Ascending aorta (tissue), 2 donors: Measurements from ENCODE around the gene TMEM179. TPM values are rescaled to one million over a fixed set of nuclear protein-coding genes. Genes with fewer than 3 reads are reported as not detected.

Experiments
- DNase-seq, 2 donors: peaks; one replicate each; pipeline ENCODE4 v3.0.0-alpha.2; 2019; ENCODE audit warnings: low spot score in 2 of 2
- H3K27ac ChIP-seq, 2 donors: fragments of 200-600 bp; sonication (generic); one replicate each; pipeline ENCODE4 v1.5.1; 2016 to 2017; ENCODE audit warnings: mild to moderate bottlenecking in 1 of 2
- H3K27me3 ChIP-seq: fragments of 200-600 bp; sonication (generic); one replicate; pipeline ENCODE4 v1.5.1; 2017
- H3K36me3 ChIP-seq, 2 donors: fragments of 200-600 bp; sonication (generic); one replicate each; pipeline ENCODE4 v1.5.1; 2016
- H3K4me1 ChIP-seq, 2 donors: fragments of 200-600 bp; sonication (generic); one replicate each; pipeline ENCODE4 v1.5.1; 2016 to 2017; ENCODE audit warnings: mild to moderate bottlenecking in 1 of 2
- H3K4me3 ChIP-seq, 2 donors: fragments of 200-600 bp; sonication (generic); one replicate each; pipeline ENCODE4 v1.5.1; 2016 to 2017; ENCODE audit warnings: mild to moderate bottlenecking in 1 of 2
- H3K9me3 ChIP-seq, 2 donors: fragments of 200-600 bp; sonication (generic); one replicate each; pipeline ENCODE4 v1.5.1; 2016
- CTCF ChIP-seq, 3 experiments: fragments of 200-600 bp in 2 of 3; fragments of 450-650 bp in 1 of 3; sonication (generic) in 2 of 3; IDR thresholded peaks; one replicate each; pipeline ENCODE4 v1.5.1; 2016 to 2019; ENCODE audit warnings: antibody characterized with exemption in 3 of 3, mild to moderate bottlenecking in 1 of 3, moderate library complexity in 1 of 3
- intact Hi-C: fragments of 100-400 bp; cut with DNase I; formaldehyde crosslinking; loops from one replicate; pipeline ENCODE4 v1.15.1; 2023
- total RNA-seq: library from RNA; depleted of rRNA; stranded (reverse); fragments of >200 nt; gene quantifications from one replicate; pipeline ENCODE4 v1.1.0, GENCODE V29; 2016

TMEM179 gene
- total RNA-seq, 1 donor from 2014 or later: not detected

DNA sequence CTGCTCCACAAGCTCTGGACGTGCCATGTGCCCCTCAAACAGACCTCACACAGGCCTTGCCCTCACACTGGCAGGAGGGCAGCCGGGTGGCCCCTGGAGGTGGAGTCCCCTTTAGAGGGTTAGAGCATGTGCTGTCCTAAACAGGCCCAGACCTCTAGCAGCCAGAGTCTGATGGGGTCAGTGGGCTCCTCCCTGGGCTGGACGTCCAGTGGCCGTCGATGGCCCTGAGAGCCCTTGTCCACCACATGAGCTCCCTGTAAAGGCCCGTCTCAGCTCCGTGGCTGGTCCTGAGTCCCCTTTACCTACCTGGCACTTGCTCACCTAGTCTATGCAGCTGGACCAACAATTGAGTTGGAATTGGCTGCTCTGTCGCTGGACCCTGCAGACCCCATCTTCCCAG is 3.8 kb downstream of the TMEM179 start:
- intact Hi-C loops: no loop called here
- H3K9me3 ChIP-seq: no peaks in the 10 kb centered on the region
- no peak overlapping the region for H3K4me3 ChIP-seq
- H3K27me3 ChIP-seq: no peaks in the 10 kb centered on the region
- no peaks in the 10 kb centered on the region for H3K36me3 ChIP-seq
- no peak for DNase-seq
- no peak for TF ChIP-seq CTCF (IDR thresholded peaks at IDR 0.05)
- H3K4me1 ChIP-seq: peaks cover 0 to 3% of the 10 kb centered on the region in 2 donors
- no peak overlapping the region for H3K27ac ChIP-seq

DNA sequence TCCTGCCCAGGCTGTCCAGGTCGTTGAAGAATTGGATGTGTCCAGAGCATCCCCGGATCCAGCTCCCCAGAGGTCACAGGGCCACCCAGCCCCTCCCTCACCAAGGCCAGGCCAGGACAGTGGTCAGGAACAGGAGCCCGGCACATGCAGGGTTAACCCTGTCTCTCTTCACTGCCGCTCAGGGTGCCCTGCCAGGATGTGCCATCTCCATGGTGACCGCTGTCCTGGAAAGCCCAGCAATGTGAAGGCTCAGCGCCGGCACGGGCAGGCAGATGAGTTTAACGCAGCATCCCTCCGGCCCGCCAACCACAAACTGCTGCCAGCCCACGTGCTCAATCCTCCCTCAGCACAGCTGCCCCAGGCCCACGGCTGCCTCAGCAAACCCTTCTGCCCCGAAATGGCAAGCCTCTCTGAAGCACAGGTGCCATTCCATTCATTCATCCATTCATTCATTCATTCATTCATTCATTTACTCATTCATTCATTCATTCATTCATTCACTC is 4.4 kb downstream of the TMEM179 start:
- no peak for TF ChIP-seq CTCF (IDR thresholded peaks at IDR 0.05)
- H3K4me3 ChIP-seq: no peak overlapping the region
- H3K4me1 ChIP-seq: peaks cover 0 to 3% of the 10 kb centered on the region in 2 donors
- no peaks in the 10 kb centered on the region for H3K27me3 ChIP-seq
- no peak overlapping the region for H3K27ac ChIP-seq
- intact Hi-C loops: no loop called here
- H3K9me3 ChIP-seq: no peaks in the 10 kb centered on the region
- no peak for DNase-seq
- no peaks in the 10 kb centered on the region for H3K36me3 ChIP-seq

DNA sequence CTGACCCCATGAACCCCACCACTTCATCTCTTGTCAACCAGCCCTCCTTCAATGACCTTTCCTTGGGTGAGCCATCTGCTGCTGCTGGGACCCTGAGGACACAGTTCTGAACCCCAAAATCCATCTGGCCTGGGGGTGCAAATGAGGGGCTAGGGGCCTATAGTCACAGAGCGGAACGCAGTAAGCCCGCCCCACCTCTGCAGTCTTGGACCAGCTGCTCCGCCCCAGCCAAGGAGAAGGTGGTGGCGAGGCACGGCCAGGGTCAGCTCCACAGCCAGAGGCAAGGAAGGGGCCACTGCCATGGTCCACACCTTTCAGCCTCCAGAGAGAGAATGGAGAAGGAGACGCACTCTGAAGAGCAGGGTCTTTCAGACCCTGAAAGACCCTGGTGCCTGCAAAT is 5.1 kb downstream of the TMEM179 start:
- DNase-seq: no peak
- Histone ChIP-seq H3K9me3 (no peaks in the 10 kb centered on the region), H3K36me3 (no peaks in the 10 kb centered on the region), H3K4me1 (peaks cover 0 to 3% of the 10 kb centered on the region in 2 donors), H3K27me3 (no peaks in the 10 kb centered on the region), H3K4me3 (no peak overlapping the region), H3K27ac (no peak overlapping the region)
- TF ChIP-seq CTCF (IDR thresholded peaks at IDR 0.05): no peak
- intact Hi-C loops: no loop called here

DNA sequence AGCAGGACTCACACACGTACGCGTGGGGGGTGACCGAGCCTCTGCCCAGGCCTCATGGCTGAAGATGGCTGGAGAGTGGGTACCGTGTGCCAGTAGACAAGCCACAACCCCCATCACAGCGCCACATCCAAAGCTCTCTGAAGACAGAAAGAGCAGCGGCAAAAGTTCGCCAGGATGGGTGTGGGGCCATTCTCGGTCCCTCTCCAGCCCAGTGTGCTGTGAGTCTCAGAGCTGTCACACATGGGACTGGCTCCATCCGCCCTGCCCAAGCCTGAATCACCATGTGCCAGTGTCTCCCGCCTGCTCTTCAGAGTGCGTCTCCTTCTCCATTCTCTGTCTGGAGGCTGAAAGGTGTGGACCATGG is 5.7 kb downstream of the TMEM179 start:
- TF ChIP-seq CTCF (IDR thresholded peaks at IDR 0.05): no peak
- no peak overlapping the region for H3K4me3 ChIP-seq
- no peaks in the 10 kb centered on the region for H3K4me1 ChIP-seq
- no peaks in the 10 kb centered on the region for H3K36me3 ChIP-seq
- H3K9me3 ChIP-seq: no peaks in the 10 kb centered on the region
- no peak for DNase-seq
- H3K27ac ChIP-seq: no peak overlapping the region
- intact Hi-C loops: no loop called here
- H3K27me3 ChIP-seq: no peaks in the 10 kb centered on the region

DNA sequence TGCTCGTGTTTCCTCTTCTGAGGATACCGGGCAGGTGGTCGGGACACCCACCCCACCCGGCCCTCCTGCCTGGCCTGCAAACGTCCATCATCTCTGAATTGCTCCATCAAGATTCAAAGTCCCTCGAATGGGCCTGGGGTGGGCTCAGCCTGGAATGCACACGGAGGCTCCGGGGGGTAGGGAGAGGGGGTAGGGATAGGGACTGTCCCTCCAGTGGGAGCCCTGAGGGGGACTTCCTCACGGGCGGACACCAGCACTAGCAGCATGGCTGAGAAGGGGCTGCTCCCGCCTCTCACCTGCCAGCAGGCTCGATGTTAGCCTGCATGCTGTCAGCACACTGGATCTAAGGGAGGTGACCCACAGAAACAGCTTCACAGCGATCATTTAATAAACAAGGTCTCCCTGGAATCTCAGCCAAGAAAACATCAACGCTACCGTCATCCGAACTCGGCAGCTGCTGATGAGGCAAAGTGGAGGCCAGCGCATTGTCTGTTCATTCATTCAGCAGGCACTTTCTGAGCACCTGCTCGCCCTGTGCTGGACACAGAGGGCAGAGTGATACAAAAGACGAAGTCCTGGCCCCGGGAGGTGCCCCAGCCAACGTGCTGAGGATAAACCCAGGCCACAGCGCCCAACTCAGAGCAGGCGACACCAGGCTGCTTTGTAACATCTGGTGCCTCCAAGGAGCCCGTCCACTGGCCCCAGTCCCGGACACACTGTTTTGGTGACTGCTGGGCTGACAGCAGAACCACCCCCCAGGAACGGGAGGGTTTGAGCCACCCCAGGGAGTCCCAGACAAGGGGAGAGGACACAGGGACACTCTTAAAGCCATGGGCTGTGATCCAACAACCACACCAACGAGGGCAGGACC is 6.3 kb downstream of the TMEM179 start:
- H3K9me3 ChIP-seq: no peaks in the 10 kb centered on the region
- H3K27me3 ChIP-seq: no peaks in the 10 kb centered on the region
- intact Hi-C loops: no loop called here
- no peak for TF ChIP-seq CTCF (IDR thresholded peaks at IDR 0.05)
- DNase-seq: no peak
- no peaks in the 10 kb centered on the region for H3K36me3 ChIP-seq
- no peak overlapping the region for H3K27ac ChIP-seq
- H3K4me3 ChIP-seq: no peak overlapping the region
- no peaks in the 10 kb centered on the region for H3K4me1 ChIP-seq
